ENCODE measurements around the gene CLMP.

Gene CLMP

DNA sequence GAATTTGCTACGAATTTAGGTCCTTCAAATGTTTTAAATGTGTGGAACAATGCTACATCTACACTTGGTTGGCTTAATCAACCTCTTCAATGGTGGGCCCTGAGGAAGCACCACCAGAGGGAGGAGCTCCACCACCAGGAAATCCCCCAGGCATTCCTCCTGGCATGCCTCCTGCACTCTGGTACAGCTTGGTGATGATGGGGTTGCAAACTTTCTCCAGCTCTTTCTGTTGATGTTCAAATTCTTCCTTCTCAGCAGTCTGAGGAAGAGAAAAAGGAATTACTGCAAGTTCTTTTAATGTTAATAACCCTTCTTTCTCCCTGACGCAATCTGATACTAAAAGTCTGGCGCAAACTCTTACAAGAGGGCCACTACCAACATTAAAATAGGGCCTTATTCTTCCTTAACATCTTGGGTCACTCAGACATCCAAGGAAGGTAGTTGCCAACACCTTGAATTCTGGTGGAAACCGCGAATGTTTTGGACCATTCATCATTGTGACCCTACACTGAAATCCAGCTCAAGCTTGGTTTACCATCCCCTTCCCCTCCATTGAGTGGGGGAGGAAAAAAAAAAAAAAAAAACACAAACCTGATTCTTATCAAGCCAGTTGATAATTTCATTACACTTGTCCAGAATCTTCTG is 137.3 kb downstream of the CLMP start:
- H3K4me1 ChIP-seq (ENCODE audit: control insufficient read depth, low read length) = peaks cover 38% of the 10 kb centered on the region
- no peaks in the 10 kb centered on the region for H3K9me3 ChIP-seq (ENCODE audit: control insufficient read depth, insufficient read depth, low read length)
- no peaks in the 10 kb centered on the region for H3K27me3 ChIP-seq (ENCODE audit: control insufficient read depth, low read length)
- peaks cover 35% of the 10 kb centered on the region for H4K20me1 ChIP-seq (ENCODE audit: control insufficient read depth, insufficient read depth, low read depth, low read length)
- H3K36me3 ChIP-seq (ENCODE audit: control insufficient read depth, low read length) = peaks cover 91% of the 10 kb centered on the region
- peak overlapping the region; percentile 98 for H3K4me3 ChIP-seq (ENCODE audit: low read length)
- H3K9me2 ChIP-seq (replicated peaks; ENCODE audit: control insufficient read depth, low read length) = no peaks in the 10 kb centered on the region
- TF ChIP-seq, protein P1, sequence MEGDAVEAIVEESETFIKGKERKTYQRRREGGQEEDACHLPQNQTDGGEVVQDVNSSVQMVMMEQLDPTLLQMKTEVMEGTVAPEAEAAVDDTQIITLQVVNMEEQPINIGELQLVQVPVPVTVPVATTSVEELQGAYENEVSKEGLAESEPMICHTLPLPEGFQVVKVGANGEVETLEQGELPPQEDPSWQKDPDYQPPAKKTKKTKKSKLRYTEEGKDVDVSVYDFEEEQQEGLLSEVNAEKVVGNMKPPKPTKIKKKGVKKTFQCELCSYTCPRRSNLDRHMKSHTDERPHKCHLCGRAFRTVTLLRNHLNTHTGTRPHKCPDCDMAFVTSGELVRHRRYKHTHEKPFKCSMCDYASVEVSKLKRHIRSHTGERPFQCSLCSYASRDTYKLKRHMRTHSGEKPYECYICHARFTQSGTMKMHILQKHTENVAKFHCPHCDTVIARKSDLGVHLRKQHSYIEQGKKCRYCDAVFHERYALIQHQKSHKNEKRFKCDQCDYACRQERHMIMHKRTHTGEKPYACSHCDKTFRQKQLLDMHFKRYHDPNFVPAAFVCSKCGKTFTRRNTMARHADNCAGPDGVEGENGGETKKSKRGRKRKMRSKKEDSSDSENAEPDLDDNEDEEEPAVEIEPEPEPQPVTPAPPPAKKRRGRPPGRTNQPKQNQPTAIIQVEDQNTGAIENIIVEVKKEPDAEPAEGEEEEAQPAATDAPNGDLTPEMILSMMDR (IDR thresholded peaks at IDR 0.05; ENCODE audit: low read depth, low read length, poor library complexity, severe bottlenecking) = no peak
- no peak for TF ChIP-seq EZH2phosphoT487 (IDR thresholded peaks at IDR 0.05; ENCODE audit: borderline replicate concordance, low read length)
- H3F3A ChIP-seq (ENCODE audit: control insufficient read depth, insufficient read depth) = peaks cover 91% of the 10 kb centered on the region
- H3K4me2 ChIP-seq (ENCODE audit: low read length) = peak overlapping the region; percentile 93
- peaks cover 45% of the 10 kb centered on the region for H3K79me2 ChIP-seq (ENCODE audit: control insufficient read depth, low read length)
- no peak overlapping the region; the same call in 1 of the 2 replicates for H3K27ac ChIP-seq (ENCODE audit: low read depth, low read length)

DNA sequence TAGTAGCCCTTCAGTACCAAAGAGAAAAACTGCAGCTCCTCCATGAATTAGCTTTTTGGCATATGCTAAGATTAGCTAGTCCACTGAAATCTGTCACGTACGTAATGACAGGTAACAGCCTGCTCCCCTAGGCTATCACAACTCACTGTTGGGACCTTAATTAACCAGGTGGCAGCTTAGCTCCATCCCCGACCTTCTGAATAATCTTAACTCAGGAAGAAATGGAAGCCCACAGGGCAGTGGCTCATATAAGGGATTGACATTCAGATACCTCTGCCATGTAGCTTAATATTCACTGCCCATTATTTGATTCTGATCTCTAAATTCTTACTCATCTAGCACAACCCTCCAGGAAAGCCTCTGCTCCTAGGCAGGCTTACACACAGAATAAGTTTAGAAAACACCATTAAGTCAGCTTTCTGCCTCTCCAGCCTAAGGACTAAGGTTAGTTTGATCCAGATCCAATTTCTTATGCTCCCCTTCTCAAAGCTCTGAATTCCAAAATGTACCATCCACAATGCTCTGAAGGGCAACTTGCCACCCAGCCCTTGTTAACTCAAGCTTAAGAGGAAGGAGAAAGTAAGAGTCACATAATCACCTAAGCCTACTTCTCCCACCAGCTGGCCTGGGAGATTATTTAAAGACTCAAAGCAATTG is 138.1 kb downstream of the CLMP start:
- Histone ChIP-seq H3K4me3 (ENCODE audit: low read length) (no peak overlapping the region), H3K4me1 (ENCODE audit: control insufficient read depth, low read length) (peaks cover 38% of the 10 kb centered on the region), H3K9me3 (ENCODE audit: control insufficient read depth, insufficient read depth, low read length) (no peaks in the 10 kb centered on the region), H3K4me2 (ENCODE audit: low read length) (peak overlapping the region; percentile 34), H3K36me3 (ENCODE audit: control insufficient read depth, low read length) (peaks cover 88% of the 10 kb centered on the region), H3K9me2 (replicated peaks; ENCODE audit: control insufficient read depth, low read length) (no peaks in the 10 kb centered on the region), H3F3A (ENCODE audit: control insufficient read depth, insufficient read depth) (peaks cover 95% of the 10 kb centered on the region), H3K79me2 (ENCODE audit: control insufficient read depth, low read length) (peaks cover 41% of the 10 kb centered on the region), H3K27ac (ENCODE audit: low read depth, low read length) (no peak overlapping the region), H4K20me1 (ENCODE audit: control insufficient read depth, insufficient read depth, low read depth, low read length) (peaks cover 35% of the 10 kb centered on the region), H3K27me3 (ENCODE audit: control insufficient read depth, low read length) (no peaks in the 10 kb centered on the region)
- TF ChIP-seq, protein P1 (IDR thresholded peaks at IDR 0.05; ENCODE audit: low read depth, low read length, poor library complexity, severe bottlenecking) = no peak
- TF ChIP-seq EZH2phosphoT487 (IDR thresholded peaks at IDR 0.05; ENCODE audit: borderline replicate concordance, low read length) = no peak

DNA sequence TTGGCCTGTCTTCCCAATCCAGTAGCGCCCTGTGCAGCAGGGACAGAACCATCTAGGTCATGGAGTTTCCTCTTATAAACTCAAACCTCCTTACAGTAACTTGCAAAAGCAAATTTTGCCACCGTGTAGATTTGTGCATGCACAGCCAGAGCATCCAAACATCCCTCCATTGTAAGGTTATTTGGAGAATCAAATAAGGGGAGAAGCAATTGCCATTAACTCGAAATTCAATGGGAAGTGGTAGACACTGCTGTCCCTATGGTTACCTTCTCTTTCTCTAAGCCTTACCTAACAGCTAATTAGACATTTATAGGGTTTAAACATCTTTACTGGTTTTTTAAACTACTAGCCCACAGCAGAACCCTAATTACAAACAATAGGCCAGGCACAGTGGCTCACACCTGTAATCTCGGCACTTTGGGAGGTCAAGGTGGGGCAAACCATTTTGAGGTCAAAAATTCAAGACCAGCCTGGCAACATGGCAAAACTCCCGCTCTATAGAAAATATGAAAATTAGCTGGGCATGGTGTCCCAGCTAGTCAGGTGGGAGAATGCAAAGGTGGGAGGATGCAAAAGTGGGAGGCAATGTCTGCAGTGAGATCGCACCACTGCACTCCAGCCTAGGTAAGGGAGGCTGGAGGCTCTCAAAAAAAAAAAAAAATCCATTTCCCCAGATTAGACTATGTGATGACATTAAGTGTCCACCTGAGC is 139.7 kb downstream of the CLMP start:
- Histone ChIP-seq H3K27me3 (ENCODE audit: control insufficient read depth, low read length) (no peaks in the 10 kb centered on the region), H3K4me1 (ENCODE audit: control insufficient read depth, low read length) (peaks cover 35% of the 10 kb centered on the region), H3K36me3 (ENCODE audit: control insufficient read depth, low read length) (peaks cover 72% of the 10 kb centered on the region), H3F3A (ENCODE audit: control insufficient read depth, insufficient read depth) (peaks cover 82% of the 10 kb centered on the region), H3K4me3 (ENCODE audit: low read length) (no peak overlapping the region), H3K27ac (ENCODE audit: low read depth, low read length) (peak overlapping the region; percentile 35), H3K79me2 (ENCODE audit: control insufficient read depth, low read length) (peaks cover 25% of the 10 kb centered on the region), H4K20me1 (ENCODE audit: control insufficient read depth, insufficient read depth, low read depth, low read length) (peaks cover 20% of the 10 kb centered on the region), H3K9me2 (replicated peaks; ENCODE audit: control insufficient read depth, low read length) (no peaks in the 10 kb centered on the region), H3K9me3 (ENCODE audit: control insufficient read depth, insufficient read depth, low read length) (no peaks in the 10 kb centered on the region), H3K4me2 (ENCODE audit: low read length) (peak overlapping the region; percentile 20; the same call in 1 of the 2 replicates)
- TF ChIP-seq, protein P1 (IDR thresholded peaks at IDR 0.05; ENCODE audit: low read depth, low read length, poor library complexity, severe bottlenecking) = no peak
- no peak for TF ChIP-seq EZH2phosphoT487 (IDR thresholded peaks at IDR 0.05; ENCODE audit: borderline replicate concordance, low read length)
